Endothelial cell of umbilical vein (primary cell): ENCODE measurements around the gene PTPRD. TPM values are rescaled to one million over a fixed set of nuclear protein-coding genes. Genes with fewer than 3 reads are reported as not detected.

Experiments
- BruUV-seq: library from RNA; stranded (reverse); fragments of 400-500 nt; replicated peaks from 2 replicates; lab custom pipeline; 2021; lab: Mats Ljungman, UMichigan
- CTCF ChIA-PET: fragments of 300-600, 350-600 bp; sonication (Branson Sonifier 250); formaldehyde crosslinking; loops from one replicate; lab custom pipeline; 2021; ENCODE audit warnings: antibody characterized with exemption, inconsistent platforms; lab: Charles Lee
- POLR2A ChIA-PET: fragments of 300-600, 350-600 bp; sonication (Branson Sonifier 250); formaldehyde crosslinking; loops from one replicate; lab custom pipeline; 2021; ENCODE audit warnings: antibody characterized with exemption, inconsistent platforms; lab: Charles Lee
- DNase-seq: peaks from one replicate; pipeline ENCODE4 v3.0.0-alpha.2; 2011; ENCODE audit warnings: low read depth, low spot score
- FAIRE-seq: peaks from 2 replicates; lab custom pipeline; 2011; peaks lifted over from hg19 to GRCh38; lab: Jason Lieb, UNC
- H2AFZ ChIP-seq: 2 replicates; pipeline ENCODE4 v1.6.0; 2012; ENCODE audit warnings: low read depth, low read length, control low read depth, inconsistent platforms
- H3K27ac ChIP-seq: 2 replicates; pipeline ENCODE4 v1.5.1; 2011; ENCODE audit warnings: low read depth, mild to moderate bottlenecking, control low read depth, low read length, moderate library complexity; ENCODE audit not compliant: insufficient read depth
- H3K27me3 ChIP-seq, 2 experiments: 2 replicates each; pipeline versions ENCODE4 v1.6.0 to v1.6.1; 2011; ENCODE audit warnings: low read length in 2 of 2, mixed read lengths in 1 of 2; ENCODE audit not compliant: control insufficient read depth in 2 of 2, insufficient read depth in 2 of 2
- H3K36me3 ChIP-seq, 2 experiments: 2 replicates in 1 of 2; 3 replicates in 1 of 2; pipeline ENCODE4 v1.5.1; 2011; ENCODE audit warnings: low read length in 2 of 2, mild to moderate bottlenecking in 1 of 2, moderate library complexity in 1 of 2; ENCODE audit not compliant: control insufficient read depth in 2 of 2, insufficient read depth in 2 of 2; ENCODE audit errors: extremely low read depth in 1 of 2
- H3K4me1 ChIP-seq: 3 replicates; pipeline ENCODE4 v1.5.1; 2011; ENCODE audit warnings: mild to moderate bottlenecking, low read length; ENCODE audit not compliant: control insufficient read depth, insufficient read depth; ENCODE audit errors: extremely low read depth
- H3K4me2 ChIP-seq: 2 replicates; pipeline ENCODE4 v1.6.1; 2011; ENCODE audit warnings: low read length, control low read depth, mixed read lengths; ENCODE audit not compliant: insufficient read depth
- H3K4me3 ChIP-seq, 3 experiments: fragments of 200-600 bp in 1 of 3; sonication (generic), shearing (Covaris generic) in 1 of 3; replicated peaks in 1 of 3; 2 replicates each; pipeline ENCODE4 v1.5.1; 2011 to 2016; ENCODE audit warnings: control low read depth in 3 of 3, low read length in 3 of 3, mild to moderate bottlenecking in 2 of 3, inconsistent platforms in 1 of 3, low read depth in 1 of 3, moderate library complexity in 1 of 3; ENCODE audit not compliant: insufficient read depth in 1 of 3
- H3K79me2 ChIP-seq: 2 replicates; pipeline ENCODE4 v1.6.0; 2012; ENCODE audit warnings: low read length, inconsistent platforms; ENCODE audit not compliant: control insufficient read depth, insufficient read depth
- H3K9ac ChIP-seq: replicated peaks from 2 replicates; pipeline ENCODE3; 2011; ENCODE audit warnings: low read length, control low read depth; ENCODE audit not compliant: insufficient read depth; ENCODE audit errors: extremely low read depth
- H3K9me1 ChIP-seq: replicated peaks from 3 replicates; pipeline ENCODE4 v1.6.0; 2011; ENCODE audit warnings: mild to moderate bottlenecking, low read length; ENCODE audit not compliant: control insufficient read depth, insufficient read depth; ENCODE audit errors: extremely low read depth
- H3K9me3 ChIP-seq: replicated peaks from 2 replicates; pipeline ENCODE4 v1.5.1; 2012; ENCODE audit warnings: low read length, inconsistent platforms; ENCODE audit not compliant: control insufficient read depth, insufficient read depth
- H4K20me1 ChIP-seq: replicated peaks from 2 replicates; pipeline ENCODE3; 2011; ENCODE audit warnings: mild to moderate bottlenecking, low read length; ENCODE audit not compliant: control insufficient read depth, insufficient read depth; ENCODE audit errors: extremely low read depth
- CTCF ChIP-seq, 2 donors: IDR thresholded peaks; 1 replicate in 1 of 2; 2 replicates in 1 of 2; pipeline ENCODE4 v1.5.1; 2011; ENCODE audit warnings: low read length in 2 of 2, mild to moderate bottlenecking in 2 of 2, moderate library complexity in 2 of 2, control low read depth in 1 of 2, inconsistent platforms in 1 of 2, low read depth in 1 of 2; ENCODE audit not compliant: insufficient read depth in 1 of 2; ENCODE audit errors: extremely low read depth in 1 of 2
- EZH2 ChIP-seq: IDR thresholded peaks from 2 replicates; pipeline ENCODE4 v1.6.1; 2012; ENCODE audit warnings: borderline replicate concordance, low read depth, mild to moderate bottlenecking, moderate library complexity, low read length, inconsistent platforms; ENCODE audit not compliant: severe bottlenecking
- FOS ChIP-seq: IDR thresholded peaks from 2 replicates; pipeline ENCODE4 v1.6.1; 2011; ENCODE audit warnings: mild to moderate bottlenecking, low read length, moderate library complexity, borderline replicate concordance; ENCODE audit not compliant: insufficient read depth
- GATA2 ChIP-seq: IDR thresholded peaks from 2 replicates; pipeline ENCODE4 v1.7.0; 2011; ENCODE audit warnings: low read depth, mild to moderate bottlenecking, moderate library complexity, mixed read lengths, low read length; ENCODE audit not compliant: insufficient read length, insufficient read depth
- JUN ChIP-seq: IDR thresholded peaks from 2 replicates; pipeline ENCODE4 v1.6.1; 2011; ENCODE audit warnings: borderline replicate concordance, low read depth; ENCODE audit not compliant: insufficient read length, insufficient read depth
- MAX ChIP-seq: IDR thresholded peaks from 2 replicates; pipeline ENCODE4 v1.6.1; 2011; ENCODE audit not compliant: insufficient read depth, insufficient read length
- MYC ChIP-seq: IDR thresholded peaks from one replicate; pipeline ENCODE4 v1.6.1; 2011; ENCODE audit warnings: mild to moderate bottlenecking, low read depth, low read length
- POLR2A ChIP-seq: IDR thresholded peaks from 2 replicates; pipeline ENCODE4 v1.6.1; 2012; ENCODE audit warnings: low read depth, mild to moderate bottlenecking, control low read depth, low read length
- POLR2AphosphoS5 ChIP-seq: IDR thresholded peaks from 2 replicates; pipeline ENCODE4 v1.6.1; 2012; ENCODE audit warnings: low read depth, mild to moderate bottlenecking, control low read depth, low read length, moderate library complexity; ENCODE audit not compliant: insufficient read depth
- dilution Hi-C: fragments of 300-500 bp; cut with MboI; formaldehyde crosslinking; loops from one replicate; pipeline ENCODE4 v1.15.0; 2019; ENCODE audit warnings: low sequenced_read_pairs; ENCODE audit not compliant: extremely low pct_ligation_motif_present
- intact Hi-C: fragments of 100-400 bp; cut with micrococcal nuclease; formaldehyde crosslinking; loops from one replicate; pipeline ENCODE4 v1.10.0; 2022
- polyA plus RNA-seq, 4 experiments: library from polyadenylated mRNA; depleted of rRNA in 3 of 4; stranded (reverse) in 3 of 4; unstranded in 1 of 4; fragments of >200 nt; gene quantifications; 2 replicates each; pipeline versions ENCODE4 v1.2.1 to v1.2.3, GENCODE V29; 2011 to 2012; ENCODE audit warnings: missing spikeins in 1 of 4
- total RNA-seq: library from RNA; stranded (reverse); gene quantifications from 2 replicates; pipeline ENCODE4 v1.2.3, GENCODE V29; 2021

PTPRD gene
- total and polyA plus RNA-seq, 2 donors (not counting 3 experiments of a cell fraction or from before 2014, with no cell fraction given), result 5.5 to 5.7 TPM

- dilution Hi-C loops, result no loop called here
- Histone ChIP-seq H3K4me2 (no peak overlapping the region), H3K4me3 (no peak overlapping the region), H3K4me1 (no peaks in the 10 kb centered on the region), H2AFZ (no peak overlapping the region), H3K9me3 (no peaks in the 10 kb centered on the region), H3K27me3 (no peaks in the 10 kb centered on the region), H3K79me2 (no peaks in the 10 kb centered on the region), H3K9me1 (no peaks in the 10 kb centered on the region), H3K9ac (no peak overlapping the region), H3K27ac (no peak overlapping the region), H3K36me3 (no peaks in the 10 kb centered on the region), H4K20me1 (no peaks in the 10 kb centered on the region)
- TF ChIP-seq FOS (no peak), GATA2 (no peak), EZH2 (no peak), POLR2A (no peak), JUN (no peak), MYC (no peak), POLR2AphosphoS5 (no peak), CTCF (IDR thresholded peaks at IDR 0.05; ENCODE audit: extremely low read depth in 1 of 2, insufficient read depth in 1 of 2, low read depth in 1 of 2, low read length in 2 of 2) (no peak), MAX (no peak)
- ChIA-PET POLR2A (no interaction called here), CTCF (no interaction called here)
- DNase-seq (no peak), FAIRE-seq (no peak)
- intact Hi-C loops, result no loop called here
- no TSS peak for BruUV-seq
Observed at GRCh38 chr9:8394341-8394740, 2218.5 kb downstream of the PTPRD start.
